Measurements from ENCODE around the gene SPINDOC. TPM values are rescaled to one million over a fixed set of nuclear protein-coding genes. Genes with fewer than 3 reads are reported as not detected.

SPINDOC gene
- total and polyA plus RNA-seq, 9 of the 15 experiments (the other 6 are each of a cell fraction or from before 2014, with no cell fraction given), result 0.70 to 36.3 (median 19.6) TPM

DNA sequence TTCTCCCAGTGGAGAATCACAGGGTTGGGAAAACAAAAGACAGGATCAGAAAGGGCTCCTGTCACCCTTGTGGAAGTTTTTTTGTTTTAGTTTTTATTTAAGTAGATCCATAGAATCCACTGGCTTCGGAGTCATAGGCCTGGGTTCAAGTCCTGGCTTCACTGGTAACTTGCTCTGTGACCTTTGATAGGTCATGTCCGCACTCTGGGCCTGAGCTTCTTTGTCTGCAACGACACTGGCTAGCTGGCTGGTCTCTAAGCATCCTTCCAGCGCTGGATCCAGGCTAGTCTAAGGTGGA, 46.0 kb upstream of the SPINDOC start:
- Histone ChIP-seq H3K9me3 (replicated peaks; ENCODE audit: control insufficient read depth, insufficient read depth, low read depth, low read length) (no peaks in the 10 kb centered on the region), H3K9ac (ENCODE audit: insufficient read depth in 1 of 2, low read depth in 2 of 2, low read length in 2 of 2) (peak overlapping the region; percentile 61 to 95; a peak in 3 of 4 replicates), H3K4me1 (replicated peaks in 1 of 2; ENCODE audit: control insufficient read depth in 2 of 2, insufficient read depth in 2 of 2, low read length in 2 of 2) (peaks cover 8 to 57% of the 10 kb centered on the region in 2 experiments), H3K9me1 (ENCODE audit: control insufficient read depth, insufficient read depth, low read length) (no peaks in the 10 kb centered on the region), H3K4me3 (peak overlapping the region; percentile 60), H3K4me2 (ENCODE audit: insufficient read depth, low read length) (peak overlapping the region; percentile 72), H3K27me3 (ENCODE audit: control insufficient read depth in 2 of 2, insufficient read depth in 2 of 2, low read length in 2 of 2) (no peaks in the 10 kb centered on the region), H3K79me2 (ENCODE audit: control insufficient read depth, insufficient read depth, low read length) (peaks cover 19% of the 10 kb centered on the region), H3K27ac (ENCODE audit: extremely low read depth, low read depth, low read length) (no peak overlapping the region; the same call in 2 of the 3 replicates), H3K36me3 (ENCODE audit: control insufficient read depth, insufficient read depth, low read length) (peaks cover 20% of the 10 kb centered on the region; the same call in 1 of the 3 replicates), H2AFZ (ENCODE audit: low read depth, low read length) (no peak overlapping the region), H4K20me1 (replicated peaks; ENCODE audit: control insufficient read depth, insufficient read depth, low read length) (no peaks in the 10 kb centered on the region)
- FAIRE-seq (peak; percentile 80), DNase-seq (ENCODE audit: extremely low read depth in 1 of 4, low spot score in 3 of 4) (peak in 1 of 4 experiments; percentile 18), ATAC-seq (no peak; the same call in 1 of the 3 replicates)
- in situ Hi-C loops (cut with MboI) (loop anchor here (10.0 kb wide), 1 partner anchor 378 kb away; no protein-coding TSS in a partner anchor), intact Hi-C loops (cut with micrococcal nuclease) (loop anchor here (5.0 kb wide), 4 partner anchors 45 to 385 kb away; partner anchors contain the start of genes MARK2, RCOR2 and SPINDOC)
- no TSS peak for BruUV-seq (replicated peaks)
- ChIA-PET POLR2A (interaction anchor here (0.7 kb wide), 2 partner anchors 95 to 1184 kb away, joined by 3 read pairs; no protein-coding TSS in a partner anchor), CTCF (ENCODE audit: low intra/inter-chr PET ratio) (interaction anchor here (0.8 to 0.9 kb wide), 2 partner anchors 104 to 149 kb away, joined by 3 read pairs; no protein-coding TSS in a partner anchor)
- TF ChIP-seq, protein P1, sequence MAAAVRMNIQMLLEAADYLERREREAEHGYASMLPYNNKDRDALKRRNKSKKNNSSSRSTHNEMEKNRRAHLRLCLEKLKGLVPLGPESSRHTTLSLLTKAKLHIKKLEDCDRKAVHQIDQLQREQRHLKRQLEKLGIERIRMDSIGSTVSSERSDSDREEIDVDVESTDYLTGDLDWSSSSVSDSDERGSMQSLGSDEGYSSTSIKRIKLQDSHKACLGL (CRISPR knock-in tag; IDR thresholded peaks at IDR 0.05; ENCODE audit: borderline replicate concordance, poor library complexity, severe bottlenecking), result no peak
- TF ChIP-seq, protein P2, sequence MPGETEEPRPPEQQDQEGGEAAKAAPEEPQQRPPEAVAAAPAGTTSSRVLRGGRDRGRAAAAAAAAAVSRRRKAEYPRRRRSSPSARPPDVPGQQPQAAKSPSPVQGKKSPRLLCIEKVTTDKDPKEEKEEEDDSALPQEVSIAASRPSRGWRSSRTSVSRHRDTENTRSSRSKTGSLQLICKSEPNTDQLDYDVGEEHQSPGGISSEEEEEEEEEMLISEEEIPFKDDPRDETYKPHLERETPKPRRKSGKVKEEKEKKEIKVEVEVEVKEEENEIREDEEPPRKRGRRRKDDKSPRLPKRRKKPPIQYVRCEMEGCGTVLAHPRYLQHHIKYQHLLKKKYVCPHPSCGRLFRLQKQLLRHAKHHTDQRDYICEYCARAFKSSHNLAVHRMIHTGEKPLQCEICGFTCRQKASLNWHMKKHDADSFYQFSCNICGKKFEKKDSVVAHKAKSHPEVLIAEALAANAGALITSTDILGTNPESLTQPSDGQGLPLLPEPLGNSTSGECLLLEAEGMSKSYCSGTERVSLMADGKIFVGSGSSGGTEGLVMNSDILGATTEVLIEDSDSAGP (CRISPR knock-in tag; IDR thresholded peaks at IDR 0.05), result peak; percentile 94
- 16% methylated on average over 4 of the region's 4 CpGs for WGBS (ENCODE audit: insufficient coverage, low coverage, missing lambda C conversion rate)

Data from K562 (cell line).